Activated naive CD4-positive, alpha-beta T cell treated with anti-CD3 and anti-CD28 coated beads for 36 hours (primary cell): ENCODE measurements around the gene DNAJA1. TPM values are rescaled to one million over a fixed set of nuclear protein-coding genes. Genes with fewer than 3 reads are reported as not detected.

Experiments used
- total RNA-seq, 2 experiments: library from RNA; stranded (reverse); gene quantifications; one replicate each; pipeline ENCODE4 v1.2.3, GENCODE V29; 2021

Gene DNAJA1
- total RNA-seq, 2 experiments from 2014 or later = 110 to 120 TPM

Other genes with a start within 250 kb of the DNAJA1 start
- gene TMEM215, start 241.7 kb upstream of the DNAJA1 start, total RNA-seq = not detected
- gene APTX, start 23.6 kb upstream of the DNAJA1 start, total RNA-seq = 10 to 100 TPM; 41.8 to 42.0 TPM
- 10 to 100 TPM; 23.7 to 23.9 TPM for gene SMU1, start 51.4 kb downstream of the DNAJA1 start, total RNA-seq
- 10 to 100 TPM; 42.8 to 44.1 TPM for gene B4GALT1, start 142.1 kb downstream of the DNAJA1 start, total RNA-seq
- not detected for gene SPINK4, start 214.9 kb downstream of the DNAJA1 start, total RNA-seq
- 10 to 100 TPM; 38.1 to 40.5 TPM for gene BAG1, start 239.4 kb downstream of the DNAJA1 start, total RNA-seq
- gene CHMP5, start 239.8 kb downstream of the DNAJA1 start, total RNA-seq = 100 to 1,000 TPM; 151 to 162 TPM